ENCODE measurements around the gene ABCC1. TPM values are rescaled to one million over a fixed set of nuclear protein-coding genes. Genes with fewer than 3 reads are reported as not detected.

Gene ABCC1
- polyA plus RNA-seq, 1 donor (not counting 4 experiments of a cell fraction or from before 2014, with no cell fraction given): 19.4 TPM

GRCh38 chr16:16045296-16045695, 95.9 kb downstream of the ABCC1 start:
- H3K9me3 ChIP-seq (ENCODE audit: control insufficient read depth, low read depth, low read length): no peaks in the 10 kb centered on the region
- peak overlapping the region; percentile 32 for H3K27ac ChIP-seq (ENCODE audit: control insufficient read depth, insufficient read depth, low read length)
- peaks cover 38 to 44% of the 10 kb centered on the region in 2 experiments for H3K36me3 ChIP-seq (ENCODE audit: control insufficient read depth in 2 of 2, extremely low read depth in 1 of 2, insufficient read depth in 2 of 2, low read length in 2 of 2)
- H3K27me3 ChIP-seq (ENCODE audit: control insufficient read depth, extremely low read depth, insufficient read depth, low read length): no peaks in the 10 kb centered on the region
- H3K9me1 ChIP-seq (ENCODE audit: control insufficient read depth, extremely low read depth, insufficient read depth, low read length): no peaks in the 10 kb centered on the region
- TF ChIP-seq, protein P1, sequence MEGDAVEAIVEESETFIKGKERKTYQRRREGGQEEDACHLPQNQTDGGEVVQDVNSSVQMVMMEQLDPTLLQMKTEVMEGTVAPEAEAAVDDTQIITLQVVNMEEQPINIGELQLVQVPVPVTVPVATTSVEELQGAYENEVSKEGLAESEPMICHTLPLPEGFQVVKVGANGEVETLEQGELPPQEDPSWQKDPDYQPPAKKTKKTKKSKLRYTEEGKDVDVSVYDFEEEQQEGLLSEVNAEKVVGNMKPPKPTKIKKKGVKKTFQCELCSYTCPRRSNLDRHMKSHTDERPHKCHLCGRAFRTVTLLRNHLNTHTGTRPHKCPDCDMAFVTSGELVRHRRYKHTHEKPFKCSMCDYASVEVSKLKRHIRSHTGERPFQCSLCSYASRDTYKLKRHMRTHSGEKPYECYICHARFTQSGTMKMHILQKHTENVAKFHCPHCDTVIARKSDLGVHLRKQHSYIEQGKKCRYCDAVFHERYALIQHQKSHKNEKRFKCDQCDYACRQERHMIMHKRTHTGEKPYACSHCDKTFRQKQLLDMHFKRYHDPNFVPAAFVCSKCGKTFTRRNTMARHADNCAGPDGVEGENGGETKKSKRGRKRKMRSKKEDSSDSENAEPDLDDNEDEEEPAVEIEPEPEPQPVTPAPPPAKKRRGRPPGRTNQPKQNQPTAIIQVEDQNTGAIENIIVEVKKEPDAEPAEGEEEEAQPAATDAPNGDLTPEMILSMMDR (optimal IDR thresholded peaks at IDR 0.05 in 1 of 3, IDR thresholded peaks at IDR 0.05 in 1 of 3, conservative IDR thresholded peaks at IDR 0.05 in 1 of 3; ENCODE audit: extremely low read depth in 1 of 3, insufficient read depth in 2 of 3, low read length in 3 of 3): no peak
- TF ChIP-seq EZH2 (IDR thresholded peaks at IDR 0.05; ENCODE audit: low read length): no peak
- H2AFZ ChIP-seq (ENCODE audit: control insufficient read depth, low read length): no peak overlapping the region
- dilution Hi-C loops (cut with MboI; ENCODE audit: extremely low pct_ligation_motif_present, low sequenced_read_pairs): no loop called here
- H3K9ac ChIP-seq (ENCODE audit: control insufficient read depth, extremely low read depth, insufficient read depth, low read length): no peak overlapping the region
- H3K4me1 ChIP-seq (ENCODE audit: control insufficient read depth, extremely low read depth, insufficient read depth, low read length): peaks cover 6% of the 10 kb centered on the region
- no peaks in the 10 kb centered on the region for H4K20me1 ChIP-seq (ENCODE audit: control insufficient read depth, extremely low read depth, insufficient read depth, low read length)
- H3K4me3 ChIP-seq (ENCODE audit: control insufficient read depth in 2 of 3, extremely low read depth in 1 of 3, insufficient read depth in 2 of 3, low read depth in 1 of 3, low read length in 3 of 3): no peak overlapping the region
- H3K4me2 ChIP-seq (ENCODE audit: control insufficient read depth, extremely low read depth, insufficient read depth, low read depth, low read length): no peak overlapping the region
- no peak for FAIRE-seq
- DNase-seq (ENCODE audit: low read depth, low spot score): no peak
- no peaks in the 10 kb centered on the region for H3K79me2 ChIP-seq (ENCODE audit: control insufficient read depth, insufficient read depth, low read length)

DNA sequence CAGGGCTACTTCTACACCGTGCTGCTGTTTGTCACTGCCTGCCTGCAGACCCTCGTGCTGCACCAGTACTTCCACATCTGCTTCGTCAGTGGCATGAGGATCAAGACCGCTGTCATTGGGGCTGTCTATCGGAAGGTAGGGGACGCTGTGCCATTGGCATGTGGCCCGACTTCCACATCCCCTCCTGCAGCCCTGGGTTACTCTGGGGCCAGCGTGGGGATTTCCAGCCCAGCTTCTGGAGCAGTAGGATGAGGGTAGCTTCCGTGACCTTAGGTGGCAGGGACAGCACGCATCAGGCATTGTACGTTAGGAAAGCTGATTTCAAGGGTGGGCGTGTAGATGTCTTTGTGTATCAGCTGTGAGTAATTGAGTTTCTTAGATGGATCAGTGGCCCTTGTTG, 96.5 kb downstream of the ABCC1 start:
- Histone ChIP-seq H2AFZ (ENCODE audit: control insufficient read depth, low read length) (no peak overlapping the region), H3K27ac (ENCODE audit: control insufficient read depth, insufficient read depth, low read length) (peak overlapping the region; percentile 32), H3K27me3 (ENCODE audit: control insufficient read depth, extremely low read depth, insufficient read depth, low read length) (no peaks in the 10 kb centered on the region), H3K9me3 (ENCODE audit: control insufficient read depth, low read depth, low read length) (no peaks in the 10 kb centered on the region), H4K20me1 (ENCODE audit: control insufficient read depth, extremely low read depth, insufficient read depth, low read length) (no peaks in the 10 kb centered on the region), H3K9ac (ENCODE audit: control insufficient read depth, extremely low read depth, insufficient read depth, low read length) (no peak overlapping the region), H3K36me3 (ENCODE audit: control insufficient read depth in 2 of 2, extremely low read depth in 1 of 2, insufficient read depth in 2 of 2, low read length in 2 of 2) (peaks cover 38 to 44% of the 10 kb centered on the region in 2 experiments), H3K4me3 (ENCODE audit: control insufficient read depth in 2 of 3, extremely low read depth in 1 of 3, insufficient read depth in 2 of 3, low read depth in 1 of 3, low read length in 3 of 3) (no peak overlapping the region), H3K4me1 (ENCODE audit: control insufficient read depth, extremely low read depth, insufficient read depth, low read length) (peaks cover 6% of the 10 kb centered on the region), H3K79me2 (ENCODE audit: control insufficient read depth, insufficient read depth, low read length) (no peaks in the 10 kb centered on the region), H3K9me1 (ENCODE audit: control insufficient read depth, extremely low read depth, insufficient read depth, low read length) (no peaks in the 10 kb centered on the region), H3K4me2 (ENCODE audit: control insufficient read depth, extremely low read depth, insufficient read depth, low read depth, low read length) (no peak overlapping the region)
- no peak for FAIRE-seq
- TF ChIP-seq, protein P1 (optimal IDR thresholded peaks at IDR 0.05 in 1 of 3, IDR thresholded peaks at IDR 0.05 in 1 of 3, conservative IDR thresholded peaks at IDR 0.05 in 1 of 3; ENCODE audit: extremely low read depth in 1 of 3, insufficient read depth in 2 of 3, low read length in 3 of 3): peak; percentile 23 to 48 (median 25)
- no peak for TF ChIP-seq EZH2 (IDR thresholded peaks at IDR 0.05; ENCODE audit: low read length)
- no peak for DNase-seq (ENCODE audit: low read depth, low spot score)
- dilution Hi-C loops (cut with MboI; ENCODE audit: extremely low pct_ligation_motif_present, low sequenced_read_pairs): no loop called here
